ENCODE data around the gene STH.

The STH gene

DNA sequence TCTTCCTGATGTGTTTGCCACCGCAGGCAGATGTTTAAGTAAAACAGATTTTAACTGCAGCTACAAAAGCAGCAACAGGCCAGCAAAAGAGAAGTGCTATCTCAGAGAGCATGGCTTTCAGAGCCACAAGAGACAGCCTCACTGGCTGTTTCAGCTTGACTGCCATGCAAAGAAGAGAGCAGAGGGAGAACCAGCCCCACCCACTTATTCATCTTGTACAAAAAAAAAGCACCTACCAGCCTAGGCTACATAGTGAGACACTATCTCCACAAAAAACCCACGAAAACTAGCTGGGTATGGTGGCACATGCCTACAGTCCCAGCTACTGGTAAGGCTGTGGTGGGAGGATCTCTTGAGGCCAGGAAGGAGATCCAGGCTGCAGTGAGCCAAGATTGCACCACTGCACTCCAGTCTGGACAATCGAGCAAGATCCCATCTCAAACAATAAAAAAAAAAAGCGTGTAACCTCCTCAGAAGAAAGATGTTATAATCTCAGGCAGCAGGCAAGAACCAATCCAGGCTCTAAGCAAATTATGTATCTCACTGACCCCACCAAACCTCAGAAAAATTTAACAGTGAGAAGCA lies 30.0 kb downstream of the STH start:
- DNase-seq = no peak

DNA sequence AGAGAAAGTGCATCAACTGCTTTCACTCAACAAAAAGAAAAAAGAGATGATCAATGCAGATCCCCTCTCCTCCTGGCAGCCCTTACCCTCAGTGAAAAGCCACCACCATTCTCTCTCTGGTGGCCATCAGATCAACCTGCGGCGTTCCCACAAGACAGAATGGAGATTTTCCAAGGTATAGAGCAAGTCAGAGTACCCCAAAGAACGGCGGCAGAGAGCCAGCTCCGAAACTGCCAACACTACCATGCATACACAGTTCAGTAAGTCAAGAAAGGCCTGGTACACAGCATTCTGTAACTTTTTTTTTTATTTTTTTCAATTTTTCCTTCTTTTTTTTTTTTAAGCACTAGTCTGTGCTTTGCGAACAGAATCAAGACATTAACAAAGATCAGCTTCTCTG lies 30.6 kb downstream of the STH start:
- no peak for DNase-seq

DNA sequence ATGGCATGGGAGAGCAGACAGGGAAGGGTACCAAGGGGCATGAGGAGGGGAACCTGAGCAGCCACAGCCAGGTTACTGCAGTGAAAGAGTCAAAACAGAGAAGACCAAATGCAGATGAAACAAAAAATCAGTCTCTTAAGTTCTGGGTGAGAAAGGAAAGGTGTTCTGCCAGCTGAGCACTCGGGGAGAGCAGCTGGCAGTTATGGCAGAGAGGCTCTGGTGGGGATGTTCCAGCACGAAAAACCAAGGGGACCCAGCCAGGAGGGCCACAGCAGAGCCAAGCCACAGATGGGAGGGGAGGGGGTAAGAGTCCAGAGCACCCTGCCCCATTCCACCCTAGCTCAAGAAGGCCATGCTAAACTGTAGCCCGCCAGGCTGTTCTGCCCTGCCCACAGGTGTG lies 31.7 kb downstream of the STH start:
- DNase-seq = no peak

DNA sequence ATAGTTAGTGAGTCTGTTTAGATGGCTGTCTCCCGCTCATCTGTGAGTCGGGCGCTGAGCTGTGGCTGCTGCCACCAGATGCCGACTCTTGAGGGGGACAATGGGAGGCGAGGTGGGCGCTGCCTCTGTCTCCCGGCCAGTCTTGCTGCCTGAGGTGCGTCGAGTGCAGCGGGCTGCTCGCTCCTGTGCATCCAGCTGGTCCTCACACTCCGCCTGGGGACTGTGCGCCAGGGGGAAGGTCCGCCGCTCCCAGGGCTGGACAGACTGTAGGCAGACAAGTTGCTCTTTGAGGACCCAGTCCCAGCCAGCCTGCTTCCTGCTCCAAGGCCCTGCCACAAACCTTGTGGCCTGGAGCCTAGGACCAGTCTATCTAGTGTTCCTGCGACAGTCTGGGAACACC lies 32.4 kb downstream of the STH start:
- no peak for DNase-seq

DNA sequence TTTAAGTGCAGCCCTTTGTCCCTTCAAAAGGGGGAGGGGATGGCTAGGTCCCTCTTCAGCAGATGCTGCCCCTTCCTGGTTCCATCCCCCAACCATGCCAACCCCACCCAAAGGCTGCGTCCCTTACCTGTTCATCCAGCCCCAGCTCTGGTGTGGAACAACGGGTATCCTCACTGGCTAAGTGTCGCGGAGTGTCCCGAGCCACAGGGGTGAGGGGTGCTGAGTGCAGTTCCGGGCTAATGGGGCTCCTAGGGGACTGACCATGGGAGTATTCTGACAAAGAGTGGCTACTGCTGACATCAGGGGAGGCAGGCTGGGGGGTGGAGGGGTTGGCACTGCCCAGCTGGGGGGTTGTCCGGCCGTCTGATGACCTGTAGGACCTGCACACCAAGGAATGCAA lies 32.9 kb downstream of the STH start:
- no peak for DNase-seq

DNA sequence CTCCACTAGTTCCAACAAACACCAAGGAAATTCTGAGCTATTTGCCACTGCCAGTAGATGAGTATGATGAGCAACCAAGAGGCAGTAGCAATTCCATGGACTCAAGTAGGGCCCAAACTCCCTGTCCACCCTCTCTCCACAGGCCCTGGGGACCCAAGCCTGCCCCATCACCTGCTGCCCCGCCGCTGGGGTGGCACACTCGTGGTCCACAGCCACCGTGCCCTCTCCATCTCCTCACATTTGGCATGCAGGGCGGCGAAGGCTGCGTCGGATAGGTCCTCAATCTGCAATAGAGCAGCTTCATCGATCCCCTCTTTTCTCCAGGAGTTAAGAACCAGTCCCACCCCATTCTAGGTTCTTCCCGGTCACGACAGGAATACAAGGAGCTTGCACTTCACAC lies 33.9 kb downstream of the STH start:
- DNase-seq = no peak

DNA sequence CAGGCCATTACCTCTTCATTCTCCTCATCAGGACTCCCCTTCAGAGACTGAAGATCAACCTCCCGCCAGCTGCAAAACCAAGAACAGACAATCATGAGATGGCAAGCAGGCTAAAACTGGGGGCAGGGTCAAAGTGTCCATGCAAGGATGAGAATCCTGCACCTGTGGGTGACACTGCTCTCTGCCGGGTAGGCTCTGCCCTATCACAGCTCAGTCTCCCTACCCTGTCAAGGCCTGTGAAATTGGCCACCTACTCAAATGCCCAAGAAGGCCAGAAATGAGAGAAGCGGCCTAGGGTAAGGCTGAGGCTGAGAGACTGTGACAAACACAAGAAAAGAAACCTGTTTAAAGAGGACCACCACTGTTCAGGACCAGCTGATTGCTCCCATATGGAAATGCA lies 34.3 kb downstream of the STH start:
- no peak for DNase-seq

DNA sequence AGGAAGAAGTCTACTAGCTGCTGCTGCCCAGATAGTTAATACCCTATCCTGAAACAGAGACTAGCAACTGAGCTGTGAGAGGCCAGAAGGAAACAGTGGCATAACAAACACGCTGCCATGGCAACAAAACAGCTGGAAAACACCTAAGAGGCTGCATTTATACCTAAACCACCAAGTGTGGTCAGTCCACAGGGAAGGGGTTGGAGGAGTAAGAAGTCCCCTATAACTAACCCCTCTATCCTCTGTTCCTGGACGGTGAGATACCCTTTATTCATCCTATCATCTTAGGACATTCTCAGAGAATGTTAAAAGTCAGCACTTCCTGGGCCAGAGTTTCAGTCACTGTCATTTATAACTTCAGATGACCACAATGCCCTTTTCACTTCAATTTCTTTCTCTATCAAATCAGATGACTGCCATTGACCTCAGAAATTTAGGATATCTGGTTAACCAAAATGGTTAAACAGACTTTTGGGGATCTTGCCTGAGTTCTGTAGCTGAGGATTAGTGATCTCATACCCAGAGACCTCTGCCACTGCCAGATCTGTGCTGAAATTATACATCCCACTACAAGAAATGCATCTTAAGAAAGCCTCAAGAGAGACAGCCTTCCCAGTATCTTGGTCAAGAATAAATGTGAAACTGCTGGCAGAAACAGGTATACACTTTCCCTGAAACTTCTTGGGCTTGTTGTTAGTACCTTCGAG lies 36.2 kb downstream of the STH start:
- DNase-seq = no peak

DNA sequence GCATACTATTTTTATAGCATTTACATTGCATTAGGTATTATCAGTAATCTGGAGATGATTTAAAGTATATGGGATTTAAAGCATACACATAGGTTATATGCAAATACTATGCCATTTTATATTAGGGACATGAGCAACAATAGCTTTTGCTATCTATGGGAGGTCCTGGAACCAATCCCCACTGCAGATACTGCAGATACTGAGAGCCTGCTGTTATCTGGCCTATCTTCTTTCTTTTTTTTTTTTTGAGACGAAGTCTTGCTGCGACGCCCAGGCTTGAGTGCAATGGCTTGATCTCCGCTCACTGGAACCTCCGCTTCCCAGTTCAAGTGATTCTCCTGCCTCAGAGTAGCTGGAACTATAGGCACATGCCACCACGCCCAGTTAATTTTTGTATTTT lies 37.4 kb downstream of the STH start:
- no peak for DNase-seq

DNA sequence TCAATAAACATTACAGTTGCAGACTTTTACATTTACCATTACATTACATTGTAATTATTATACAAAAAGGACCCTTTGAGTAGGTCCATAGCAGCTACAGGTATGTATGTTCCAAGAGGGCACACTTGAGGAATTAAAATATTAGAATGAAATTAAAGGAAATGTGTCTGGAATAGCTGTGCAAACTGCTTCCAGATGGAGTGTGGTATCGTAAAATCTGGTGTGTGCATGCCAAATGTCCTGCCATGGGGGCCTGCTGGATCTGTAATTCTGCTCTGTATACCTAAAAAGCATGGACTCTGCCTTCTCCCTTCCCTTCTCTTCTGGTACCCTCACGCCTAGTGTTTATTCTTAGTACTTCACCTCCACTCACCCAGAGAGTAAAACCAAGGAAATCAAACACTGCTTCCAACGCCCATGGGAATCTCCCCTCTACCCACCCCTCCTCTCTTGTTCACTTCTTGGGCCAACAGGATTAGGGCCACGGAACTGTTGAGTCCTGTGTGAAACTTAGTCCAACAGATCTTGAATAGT lies 38.7 kb downstream of the STH start:
- no peak for DNase-seq

DNA sequence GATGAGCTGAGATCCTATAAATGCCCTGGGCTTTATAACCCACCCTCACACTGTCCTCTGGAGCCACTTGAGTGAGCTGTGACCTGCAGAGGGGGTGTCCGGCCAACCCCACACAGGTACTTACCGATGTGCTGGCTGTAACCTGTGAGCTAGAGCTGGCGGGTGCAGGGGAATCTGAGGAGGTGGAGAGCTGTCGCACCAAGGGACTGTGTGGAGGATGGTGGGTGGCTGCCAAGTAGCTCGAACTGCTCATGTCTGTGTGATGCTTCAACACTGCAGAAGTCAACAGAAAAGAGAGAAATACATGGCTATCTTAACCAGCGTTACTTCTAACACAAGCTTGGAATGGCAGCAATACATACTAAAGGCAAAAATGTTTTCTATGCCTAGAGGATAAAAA lies 39.4 kb downstream of the STH start:
- DNase-seq = no peak

DNA sequence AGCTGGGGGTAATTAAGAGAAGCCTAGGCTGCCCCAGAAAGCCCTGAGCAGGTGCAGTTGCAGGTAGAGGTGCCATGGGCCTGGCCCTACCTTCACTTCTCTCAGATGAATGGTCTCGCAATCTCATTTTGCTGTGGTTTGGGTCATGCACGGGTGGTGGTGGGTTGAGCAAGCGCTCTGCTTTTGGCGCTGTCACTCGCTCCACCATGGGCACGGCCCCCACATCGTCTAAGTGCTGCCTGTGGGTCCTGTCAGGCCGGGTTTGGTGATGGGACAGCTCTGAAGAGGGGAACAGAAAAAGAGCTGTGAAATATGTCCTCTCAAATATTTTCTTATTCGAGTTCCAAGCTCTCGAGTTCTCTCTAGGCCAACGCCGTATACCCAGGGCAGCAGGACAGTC lies 39.9 kb downstream of the STH start:
- DNase-seq = no peak

DNA sequence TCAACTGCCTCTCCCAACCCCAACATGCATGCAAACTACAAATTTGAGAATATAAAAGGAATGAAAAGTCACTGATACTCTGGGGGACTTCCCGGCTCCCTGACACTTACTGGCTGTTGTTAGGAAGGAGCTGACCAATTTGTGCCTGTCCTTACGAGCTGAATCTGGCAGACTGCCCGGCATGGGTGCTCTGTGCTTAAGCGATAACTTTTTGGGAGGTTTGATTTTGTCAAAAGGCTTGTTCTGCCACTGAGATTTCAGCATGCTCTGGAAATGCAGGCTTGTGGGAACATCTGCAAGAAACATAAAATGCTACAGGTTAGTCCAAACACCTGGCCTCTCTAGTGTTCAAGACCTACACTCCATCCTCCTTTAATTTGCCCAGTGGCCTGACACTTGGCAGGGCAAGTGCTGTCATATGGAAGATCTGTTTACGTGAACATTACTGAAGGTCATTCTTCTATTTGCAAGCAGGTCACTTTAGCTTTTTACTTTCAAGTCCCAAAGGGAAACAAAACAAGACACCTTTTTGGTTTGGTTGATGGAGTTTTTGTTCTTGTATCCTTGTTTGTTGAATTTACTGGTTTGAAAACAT lies 40.6 kb downstream of the STH start:
- no peak for DNase-seq

DNA sequence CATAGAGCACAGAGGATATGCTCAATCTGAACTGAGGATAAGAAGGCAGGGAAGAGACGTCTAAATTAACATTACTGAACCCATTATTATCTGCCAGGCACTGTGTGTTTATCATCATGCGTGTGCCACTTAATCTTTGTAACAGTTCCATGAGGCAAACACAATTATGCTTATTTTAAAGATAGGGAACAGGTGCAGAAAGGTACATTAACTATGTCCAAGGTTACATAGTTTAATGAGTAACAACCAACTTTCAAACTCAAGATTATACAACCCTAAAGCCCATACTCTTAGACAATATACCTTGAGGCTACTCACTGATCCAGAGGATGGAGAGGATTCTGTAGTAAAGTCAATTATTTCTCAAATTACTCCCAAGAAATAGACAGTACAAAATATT lies 43.2 kb downstream of the STH start:
- DNase-seq = no peak

DNA sequence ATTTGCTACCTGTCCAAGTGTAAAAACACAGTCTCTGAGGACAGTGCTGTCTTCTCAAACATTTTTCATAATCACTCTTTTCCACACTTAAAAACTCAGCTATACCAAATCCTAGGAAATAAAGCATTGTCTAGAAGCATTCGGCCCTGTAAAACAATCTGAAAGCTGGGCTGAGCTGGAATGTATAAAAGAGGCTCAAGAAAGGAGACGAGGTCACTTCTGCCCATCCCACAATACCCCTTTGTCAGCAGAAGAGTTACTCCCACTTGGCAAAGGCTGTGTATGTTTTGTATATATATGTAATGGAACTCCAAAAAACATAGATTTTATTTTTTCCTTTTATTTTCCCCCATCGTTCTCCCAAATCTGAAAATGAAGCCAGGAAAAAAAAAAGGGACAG lies 43.9 kb downstream of the STH start:
- no peak for DNase-seq

DNA sequence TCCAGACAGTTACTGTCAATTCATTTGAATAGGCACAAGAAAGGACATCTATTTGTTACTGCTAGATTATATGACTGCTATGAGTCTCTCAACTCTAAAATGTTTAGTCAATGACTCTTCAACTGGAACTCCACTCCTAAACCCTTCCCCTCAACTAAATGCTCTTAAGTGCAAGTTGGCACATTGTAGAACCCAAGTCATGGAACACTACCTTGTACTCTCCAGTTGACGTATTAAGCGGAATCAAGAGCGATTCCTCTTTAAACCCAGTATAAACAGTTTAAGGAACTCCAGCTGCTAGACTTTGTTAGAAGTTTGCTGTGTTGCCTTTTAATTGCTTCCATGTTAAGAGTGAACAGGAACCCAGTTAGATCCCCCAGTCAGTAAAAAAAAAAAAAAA lies 44.6 kb downstream of the STH start:
- DNase-seq = no peak

DNA sequence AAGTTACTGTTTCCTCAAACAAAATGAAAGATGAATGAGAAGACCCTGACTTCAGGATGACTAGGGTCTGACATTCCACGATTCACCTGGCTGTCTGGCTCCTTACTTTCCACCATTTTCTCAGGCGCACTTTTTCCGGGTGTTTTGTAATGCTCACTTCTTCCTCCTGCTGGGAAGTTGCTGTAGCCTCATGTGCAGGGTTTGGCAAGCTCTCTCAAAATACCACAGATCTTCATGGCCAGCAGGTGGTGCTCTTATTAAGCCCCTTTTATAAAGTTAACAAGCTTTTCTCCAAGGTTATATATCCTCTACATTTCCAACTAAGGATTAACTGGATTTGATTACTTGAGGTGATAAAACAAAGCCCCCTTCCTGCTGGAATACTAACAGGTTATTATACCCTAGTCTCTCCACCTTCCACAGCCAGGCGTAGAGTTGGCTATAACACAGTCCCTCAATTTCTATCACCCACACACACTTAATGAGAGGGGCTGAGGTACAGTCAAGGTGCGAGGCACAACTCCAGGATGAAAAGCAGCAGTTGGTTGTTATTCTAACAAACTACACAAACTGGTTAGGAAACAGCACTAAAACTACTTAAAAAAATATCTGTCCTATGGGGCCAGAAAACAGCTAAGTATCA lies 45.4 kb downstream of the STH start:
- peak; percentile 53 for DNase-seq

DNA sequence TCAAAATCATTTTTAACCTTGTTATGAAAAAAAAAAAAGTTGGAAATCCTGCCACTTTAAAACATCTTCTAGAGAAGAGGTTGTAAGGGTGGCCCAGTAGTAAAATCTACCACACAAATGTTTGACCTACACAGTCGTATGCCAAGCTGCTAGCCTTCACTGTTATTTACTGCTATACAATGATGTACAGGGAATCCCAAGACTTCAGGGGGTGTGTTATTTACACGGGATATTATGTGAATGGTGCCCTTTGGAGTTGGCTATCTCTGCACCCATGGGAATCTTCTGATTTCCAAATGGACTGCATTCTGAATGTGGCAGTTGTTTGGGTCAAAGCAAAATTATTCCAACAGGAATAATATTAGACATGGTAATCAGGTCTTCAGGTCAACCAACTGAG lies 45.9 kb downstream of the STH start:
- DNase-seq = no peak

DNA sequence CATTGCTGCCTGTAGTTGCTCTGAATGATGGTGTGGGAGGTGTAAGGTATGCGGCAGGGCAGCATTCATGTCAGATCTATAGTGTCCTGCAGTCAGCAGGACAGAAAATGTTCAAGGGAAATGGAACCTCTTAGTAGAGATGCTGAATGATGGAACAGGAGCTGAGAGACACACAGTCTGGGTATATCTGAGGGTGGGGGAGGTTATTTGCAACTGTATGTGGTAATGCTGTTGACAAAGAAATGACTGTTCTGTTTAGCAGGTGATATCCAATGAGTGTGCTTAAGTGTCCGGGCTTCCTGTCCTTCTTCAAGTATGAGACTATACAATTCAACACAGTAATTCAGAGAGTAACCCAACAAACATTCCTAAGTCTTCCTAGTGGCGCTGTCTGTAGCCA lies 46.6 kb downstream of the STH start:
- no peak for DNase-seq

DNA sequence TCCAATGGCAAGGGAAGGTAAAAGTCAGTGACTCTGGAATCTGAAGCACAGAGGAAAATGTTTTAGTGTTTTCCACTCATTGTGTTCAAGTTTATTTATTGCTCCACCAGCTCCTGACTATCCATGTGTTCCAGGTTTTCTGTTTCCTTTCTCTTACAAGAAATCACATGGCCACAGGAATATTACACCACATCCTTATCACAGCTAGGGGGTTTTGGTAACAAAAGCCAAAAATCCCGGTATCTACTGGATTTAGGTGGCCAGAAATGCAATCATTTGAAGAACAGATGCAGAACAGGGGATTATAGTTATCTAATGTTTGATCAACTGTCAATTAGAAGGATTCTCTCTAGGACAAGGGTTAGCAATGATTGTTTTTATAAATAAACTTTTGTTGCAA lies 47.9 kb downstream of the STH start:
- no peak for DNase-seq

DNA sequence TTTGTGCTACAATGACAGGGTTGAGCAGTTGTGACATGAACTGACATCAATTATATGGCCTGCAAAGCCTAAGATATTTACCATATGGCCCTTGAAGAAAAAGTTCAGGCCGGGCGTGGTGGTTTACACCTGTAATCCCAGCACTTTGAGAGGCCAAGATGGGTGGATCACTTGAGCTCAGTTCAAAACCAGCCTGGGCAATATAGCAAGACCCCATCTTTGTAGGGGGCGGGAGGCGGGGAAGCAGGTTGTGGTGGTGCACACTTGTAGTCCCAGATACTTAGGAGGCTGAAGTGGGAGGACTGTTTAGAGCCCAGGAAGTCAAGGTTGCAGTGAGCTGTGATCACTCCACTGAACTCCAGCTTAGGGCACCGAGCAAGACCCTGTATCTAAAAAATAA lies 48.3 kb downstream of the STH start:
- DNase-seq = no peak

DNA sequence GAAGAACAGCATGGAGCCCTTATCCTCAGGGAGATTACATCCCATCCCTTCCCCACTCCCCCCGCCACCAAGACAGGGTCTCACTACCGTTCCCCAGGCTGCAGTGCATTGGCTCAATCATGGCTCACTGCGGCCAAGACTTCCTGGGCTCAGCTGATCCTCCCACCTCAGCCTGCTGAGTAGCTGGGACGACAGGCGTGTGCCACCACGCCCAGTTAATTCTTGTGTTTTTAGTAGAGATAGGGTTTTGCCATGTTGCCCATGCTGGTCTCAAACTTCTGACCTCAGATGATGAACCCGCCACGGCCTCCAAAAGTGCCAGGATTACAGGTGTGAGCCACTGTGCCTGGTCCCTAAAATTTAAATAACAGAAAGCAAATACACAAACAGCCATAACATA lies 48.8 kb downstream of the STH start:
- no peak for DNase-seq

Measured in activated CD8-positive, alpha-beta memory T cell treated with anti-CD3 and anti-CD28 coated beads, Interleukin-2, amount 50 U/mL, for 4 hours (primary cell).